ENCODE data around the gene SORCS1.

- TF ChIP-seq CTCF (IDR thresholded peaks at IDR 0.05) (no peak), POLR2A (IDR thresholded peaks at IDR 0.05) (no peak)
These were observed 458.4 kb downstream of the SORCS1 start for GRCh38 chr10:106706127-106706526.
